ENCODE results near the gene AUTS2.

GRCh38 chr7:70017357-70017756 lies 419.1 kb downstream of the AUTS2 start:
- TF ChIP-seq CTCF (IDR thresholded peaks at IDR 0.05 in 8 of 11, conservative IDR thresholded peaks at IDR 0.05 in 3 of 11) (no peak), POLR2AphosphoS5 (IDR thresholded peaks at IDR 0.05) (no peak)

All from spleen (tissue), 7 donors.